ENCODE measurements around the gene RING1.

- TF ChIP-seq, protein P1, sequence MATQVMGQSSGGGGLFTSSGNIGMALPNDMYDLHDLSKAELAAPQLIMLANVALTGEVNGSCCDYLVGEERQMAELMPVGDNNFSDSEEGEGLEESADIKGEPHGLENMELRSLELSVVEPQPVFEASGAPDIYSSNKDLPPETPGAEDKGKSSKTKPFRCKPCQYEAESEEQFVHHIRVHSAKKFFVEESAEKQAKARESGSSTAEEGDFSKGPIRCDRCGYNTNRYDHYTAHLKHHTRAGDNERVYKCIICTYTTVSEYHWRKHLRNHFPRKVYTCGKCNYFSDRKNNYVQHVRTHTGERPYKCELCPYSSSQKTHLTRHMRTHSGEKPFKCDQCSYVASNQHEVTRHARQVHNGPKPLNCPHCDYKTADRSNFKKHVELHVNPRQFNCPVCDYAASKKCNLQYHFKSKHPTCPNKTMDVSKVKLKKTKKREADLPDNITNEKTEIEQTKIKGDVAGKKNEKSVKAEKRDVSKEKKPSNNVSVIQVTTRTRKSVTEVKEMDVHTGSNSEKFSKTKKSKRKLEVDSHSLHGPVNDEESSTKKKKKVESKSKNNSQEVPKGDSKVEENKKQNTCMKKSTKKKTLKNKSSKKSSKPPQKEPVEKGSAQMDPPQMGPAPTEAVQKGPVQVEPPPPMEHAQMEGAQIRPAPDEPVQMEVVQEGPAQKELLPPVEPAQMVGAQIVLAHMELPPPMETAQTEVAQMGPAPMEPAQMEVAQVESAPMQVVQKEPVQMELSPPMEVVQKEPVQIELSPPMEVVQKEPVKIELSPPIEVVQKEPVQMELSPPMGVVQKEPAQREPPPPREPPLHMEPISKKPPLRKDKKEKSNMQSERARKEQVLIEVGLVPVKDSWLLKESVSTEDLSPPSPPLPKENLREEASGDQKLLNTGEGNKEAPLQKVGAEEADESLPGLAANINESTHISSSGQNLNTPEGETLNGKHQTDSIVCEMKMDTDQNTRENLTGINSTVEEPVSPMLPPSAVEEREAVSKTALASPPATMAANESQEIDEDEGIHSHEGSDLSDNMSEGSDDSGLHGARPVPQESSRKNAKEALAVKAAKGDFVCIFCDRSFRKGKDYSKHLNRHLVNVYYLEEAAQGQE (IDR thresholded peaks at IDR 0.05; ENCODE audit: low read depth, low read length) = no peak
- TF ChIP-seq BACH1 (IDR thresholded peaks at IDR 0.05; ENCODE audit: borderline replicate concordance) = no peak
- no peak for TF ChIP-seq BRCA1 (IDR thresholded peaks at IDR 0.05; ENCODE audit: low read depth, low read length)
- TF ChIP-seq RFX5 (IDR thresholded peaks at IDR 0.05; ENCODE audit: low read depth, low read length) = no peak
- TF ChIP-seq, protein P2, sequence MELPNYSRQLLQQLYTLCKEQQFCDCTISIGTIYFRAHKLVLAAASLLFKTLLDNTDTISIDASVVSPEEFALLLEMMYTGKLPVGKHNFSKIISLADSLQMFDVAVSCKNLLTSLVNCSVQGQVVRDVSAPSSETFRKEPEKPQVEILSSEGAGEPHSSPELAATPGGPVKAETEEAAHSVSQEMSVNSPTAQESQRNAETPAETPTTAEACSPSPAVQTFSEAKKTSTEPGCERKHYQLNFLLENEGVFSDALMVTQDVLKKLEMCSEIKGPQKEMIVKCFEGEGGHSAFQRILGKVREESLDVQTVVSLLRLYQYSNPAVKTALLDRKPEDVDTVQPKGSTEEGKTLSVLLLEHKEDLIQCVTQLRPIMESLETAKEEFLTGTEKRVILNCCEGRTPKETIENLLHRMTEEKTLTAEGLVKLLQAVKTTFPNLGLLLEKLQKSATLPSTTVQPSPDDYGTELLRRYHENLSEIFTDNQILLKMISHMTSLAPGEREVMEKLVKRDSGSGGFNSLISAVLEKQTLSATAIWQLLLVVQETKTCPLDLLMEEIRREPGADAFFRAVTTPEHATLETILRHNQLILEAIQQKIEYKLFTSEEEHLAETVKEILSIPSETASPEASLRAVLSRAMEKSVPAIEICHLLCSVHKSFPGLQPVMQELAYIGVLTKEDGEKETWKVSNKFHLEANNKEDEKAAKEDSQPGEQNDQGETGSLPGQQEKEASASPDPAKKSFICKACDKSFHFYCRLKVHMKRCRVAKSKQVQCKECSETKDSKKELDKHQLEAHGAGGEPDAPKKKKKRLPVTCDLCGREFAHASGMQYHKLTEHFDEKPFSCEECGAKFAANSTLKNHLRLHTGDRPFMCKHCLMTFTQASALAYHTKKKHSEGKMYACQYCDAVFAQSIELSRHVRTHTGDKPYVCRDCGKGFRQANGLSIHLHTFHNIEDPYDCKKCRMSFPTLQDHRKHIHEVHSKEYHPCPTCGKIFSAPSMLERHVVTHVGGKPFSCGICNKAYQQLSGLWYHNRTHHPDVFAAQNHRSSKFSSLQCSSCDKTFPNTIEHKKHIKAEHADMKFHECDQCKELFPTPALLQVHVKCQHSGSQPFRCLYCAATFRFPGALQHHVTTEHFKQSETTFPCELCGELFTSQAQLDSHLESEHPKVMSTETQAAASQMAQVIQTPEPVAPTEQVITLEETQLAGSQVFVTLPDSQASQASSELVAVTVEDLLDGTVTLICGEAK (IDR thresholded peaks at IDR 0.05; ENCODE audit: borderline replicate concordance) = no peak
These were observed 34.6 kb upstream of the RING1 start for GRCh38 chr6:33173535-33174180.
